Neural cell (in vitro differentiated cells): ENCODE data around the gene PRAME. TPM values are rescaled to one million over a fixed set of nuclear protein-coding genes. Genes with fewer than 3 reads are reported as not detected.

Experiments used
- H2AFZ ChIP-seq: fragments of 200-600, 300-800 bp; sonication (generic), shearing (Covaris generic); 2 replicates; pipeline ENCODE4 v1.6.0; 2014; ENCODE audit warnings: low read depth, mild to moderate bottlenecking, antibody characterized with exemption, low read length, moderate library complexity
- H3F3A ChIP-seq: fragments of 200-600 bp; shearing (Covaris generic); 2 replicates; pipeline ENCODE4 v1.6.1; 2016; ENCODE audit warnings: mild to moderate bottlenecking, moderate library complexity, mixed read lengths, antibody characterized with exemption, low read length; ENCODE audit not compliant: insufficient read depth, poor library complexity, severe bottlenecking
- H3K27ac ChIP-seq: fragments of 200-600, 300-800 bp; sonication (generic), shearing (Covaris generic); 2 replicates; pipeline ENCODE4 v1.5.1; 2014; ENCODE audit warnings: mild to moderate bottlenecking, low read length, moderate library complexity
- H3K27me3 ChIP-seq: fragments of 300-800, 200-600 bp; sonication (generic), shearing (Covaris generic); 2 replicates; pipeline ENCODE4 v1.6.0; 2014; ENCODE audit warnings: mild to moderate bottlenecking, low read depth, low read length, moderate library complexity; ENCODE audit not compliant: insufficient read depth
- H3K36me3 ChIP-seq: fragments of 300-800, 200-600 bp; sonication (generic), shearing (Covaris generic); 2 replicates; pipeline ENCODE4 v1.5.1; 2014; ENCODE audit warnings: mild to moderate bottlenecking, antibody characterized with exemption, low read length, moderate library complexity; ENCODE audit not compliant: insufficient read depth
- H3K4me2 ChIP-seq: fragments of 300-800, 200-600 bp; sonication (generic), shearing (Covaris generic); 2 replicates; pipeline ENCODE4 v1.6.0; 2014; ENCODE audit warnings: mild to moderate bottlenecking, low read length
- H3K4me3 ChIP-seq: fragments of 300-800, 200-600 bp; sonication (generic), shearing (Covaris generic); 2 replicates; pipeline ENCODE4 v1.5.1; 2014; ENCODE audit warnings: mild to moderate bottlenecking, low read length, moderate library complexity
- H3K79me2 ChIP-seq: fragments of 200-600 bp; shearing (Covaris generic); replicated peaks from 2 replicates; pipeline ENCODE4 v1.6.0; 2014; ENCODE audit warnings: mild to moderate bottlenecking, low read length, moderate library complexity; ENCODE audit not compliant: insufficient read depth
- H3K9ac ChIP-seq: fragments of 300-800, 200-600 bp; sonication (generic), shearing (Covaris generic); 2 replicates; pipeline ENCODE4 v1.6.1; 2016; ENCODE audit warnings: mild to moderate bottlenecking, low read length, mixed read lengths
- H3K9me2 ChIP-seq: fragments of 200-600 bp; shearing (Covaris generic); 2 replicates; pipeline ENCODE4 v1.6.1; 2016; ENCODE audit warnings: mild to moderate bottlenecking, low read length, mixed read lengths; ENCODE audit not compliant: insufficient read depth
- H3K9me3 ChIP-seq: fragments of 200-600, 300-800 bp; sonication (generic), shearing (Covaris generic); 2 replicates; pipeline ENCODE4 v1.6.1; 2016; ENCODE audit warnings: mild to moderate bottlenecking, mixed run types, low read length, moderate library complexity, mixed read lengths
- H4K20me1 ChIP-seq: fragments of 200-600 bp; shearing (Covaris generic); 2 replicates; pipeline ENCODE4 v1.6.1; 2016; ENCODE audit warnings: mild to moderate bottlenecking, mixed run types; ENCODE audit not compliant: insufficient read depth
- EP300 ChIP-seq: fragments of 450-650 bp; conservative IDR thresholded peaks from 2 replicates; pipeline ENCODE4 v1.6.1; 2014; ENCODE audit warnings: antibody characterized with exemption, mild to moderate bottlenecking, moderate library complexity; ENCODE audit not compliant: poor library complexity, severe bottlenecking
- EZH2 ChIP-seq: fragments of 200-600, 300-800 bp; shearing (Covaris generic), sonication (generic); IDR thresholded peaks from 2 replicates; pipeline ENCODE4 v1.6.1; 2014; ENCODE audit warnings: antibody characterized with exemption, low read length, borderline replicate concordance, mild to moderate bottlenecking; ENCODE audit not compliant: insufficient read depth, poor library complexity, severe bottlenecking
- MXI1 ChIP-seq: fragments of 450-650 bp; conservative IDR thresholded peaks from 2 replicates; pipeline ENCODE4 v1.6.1; 2014; ENCODE audit warnings: antibody characterized with exemption, mild to moderate bottlenecking; ENCODE audit not compliant: poor library complexity, severe bottlenecking
- POLR2AphosphoS5 ChIP-seq: IDR thresholded peaks from 2 replicates; pipeline ENCODE4 v1.6.1; 2012
- RAD21 ChIP-seq: fragments of 450-650 bp; conservative IDR thresholded peaks from 2 replicates; pipeline ENCODE4 v1.6.1; 2014; ENCODE audit warnings: antibody characterized with exemption, mild to moderate bottlenecking, moderate library complexity
- SMC3 ChIP-seq: fragments of 450-650 bp; conservative IDR thresholded peaks from 2 replicates; pipeline ENCODE4 v1.6.1; 2014; ENCODE audit warnings: antibody characterized with exemption, mild to moderate bottlenecking, moderate library complexity; ENCODE audit not compliant: poor library complexity
- TAF1 ChIP-seq: IDR thresholded peaks from 2 replicates; pipeline ENCODE4 v1.6.1; 2012; ENCODE audit warnings: low read depth
- polyA plus RNA-seq: library from polyadenylated mRNA; depleted of rRNA; stranded (reverse); fragments of >200 nt; gene quantifications from 2 replicates; pipeline ENCODE4 v1.2.3, GENCODE V29; 2014
- TF ChIP-seq, protein P1 (sequence below): IDR thresholded peaks from 2 replicates; pipeline ENCODE4 v1.6.1; 2012; ENCODE audit warnings: borderline replicate concordance
- TF ChIP-seq, protein P2 (sequence below): fragments of 450-650 bp; IDR thresholded peaks from 2 replicates; pipeline ENCODE4 v1.5.1; 2014; ENCODE audit warnings: antibody characterized with exemption, mild to moderate bottlenecking, moderate library complexity; ENCODE audit not compliant: poor library complexity, severe bottlenecking

PRAME gene
- polyA plus RNA-seq, 1 donor from 2014 or later = not detected

DNA sequence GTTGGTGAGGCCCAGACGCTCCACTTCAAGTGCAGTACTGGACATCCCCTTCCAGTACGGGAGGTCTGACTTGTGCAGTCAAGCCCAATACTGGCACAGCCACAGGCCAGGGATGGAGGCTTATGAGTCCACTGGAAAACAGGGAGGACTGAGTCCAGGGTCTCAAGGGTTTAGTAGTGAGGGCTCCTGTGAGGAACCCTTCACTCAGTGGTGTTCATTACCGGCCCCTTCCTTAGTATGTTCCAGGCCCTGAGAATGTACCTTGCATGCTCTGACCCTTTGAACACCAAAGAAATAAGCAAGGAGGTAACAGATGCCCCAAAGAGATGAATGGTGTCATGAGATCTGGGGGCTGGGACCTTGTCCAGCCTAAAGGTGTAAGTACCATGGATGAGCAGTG is 11.8 kb downstream of the PRAME start:
- H3K9me2 ChIP-seq = no peaks in the 10 kb centered on the region
- H3K36me3 ChIP-seq = no peaks in the 10 kb centered on the region
- no peaks in the 10 kb centered on the region for H4K20me1 ChIP-seq
- H3K4me2 ChIP-seq = no peak overlapping the region
- no peak overlapping the region for H3K4me3 ChIP-seq
- H3K27ac ChIP-seq = no peak overlapping the region
- no peaks in the 10 kb centered on the region for H3K9me3 ChIP-seq
- H3K79me2 ChIP-seq = no peaks in the 10 kb centered on the region
- TF ChIP-seq RAD21 (no peak), EZH2 (no peak), SMC3 (no peak), MXI1 (no peak), TAF1 (no peak), EP300 (no peak), POLR2AphosphoS5 (no peak)
- TF ChIP-seq, protein P1, sequence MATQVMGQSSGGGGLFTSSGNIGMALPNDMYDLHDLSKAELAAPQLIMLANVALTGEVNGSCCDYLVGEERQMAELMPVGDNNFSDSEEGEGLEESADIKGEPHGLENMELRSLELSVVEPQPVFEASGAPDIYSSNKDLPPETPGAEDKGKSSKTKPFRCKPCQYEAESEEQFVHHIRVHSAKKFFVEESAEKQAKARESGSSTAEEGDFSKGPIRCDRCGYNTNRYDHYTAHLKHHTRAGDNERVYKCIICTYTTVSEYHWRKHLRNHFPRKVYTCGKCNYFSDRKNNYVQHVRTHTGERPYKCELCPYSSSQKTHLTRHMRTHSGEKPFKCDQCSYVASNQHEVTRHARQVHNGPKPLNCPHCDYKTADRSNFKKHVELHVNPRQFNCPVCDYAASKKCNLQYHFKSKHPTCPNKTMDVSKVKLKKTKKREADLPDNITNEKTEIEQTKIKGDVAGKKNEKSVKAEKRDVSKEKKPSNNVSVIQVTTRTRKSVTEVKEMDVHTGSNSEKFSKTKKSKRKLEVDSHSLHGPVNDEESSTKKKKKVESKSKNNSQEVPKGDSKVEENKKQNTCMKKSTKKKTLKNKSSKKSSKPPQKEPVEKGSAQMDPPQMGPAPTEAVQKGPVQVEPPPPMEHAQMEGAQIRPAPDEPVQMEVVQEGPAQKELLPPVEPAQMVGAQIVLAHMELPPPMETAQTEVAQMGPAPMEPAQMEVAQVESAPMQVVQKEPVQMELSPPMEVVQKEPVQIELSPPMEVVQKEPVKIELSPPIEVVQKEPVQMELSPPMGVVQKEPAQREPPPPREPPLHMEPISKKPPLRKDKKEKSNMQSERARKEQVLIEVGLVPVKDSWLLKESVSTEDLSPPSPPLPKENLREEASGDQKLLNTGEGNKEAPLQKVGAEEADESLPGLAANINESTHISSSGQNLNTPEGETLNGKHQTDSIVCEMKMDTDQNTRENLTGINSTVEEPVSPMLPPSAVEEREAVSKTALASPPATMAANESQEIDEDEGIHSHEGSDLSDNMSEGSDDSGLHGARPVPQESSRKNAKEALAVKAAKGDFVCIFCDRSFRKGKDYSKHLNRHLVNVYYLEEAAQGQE = no peak
- TF ChIP-seq, protein P2, sequence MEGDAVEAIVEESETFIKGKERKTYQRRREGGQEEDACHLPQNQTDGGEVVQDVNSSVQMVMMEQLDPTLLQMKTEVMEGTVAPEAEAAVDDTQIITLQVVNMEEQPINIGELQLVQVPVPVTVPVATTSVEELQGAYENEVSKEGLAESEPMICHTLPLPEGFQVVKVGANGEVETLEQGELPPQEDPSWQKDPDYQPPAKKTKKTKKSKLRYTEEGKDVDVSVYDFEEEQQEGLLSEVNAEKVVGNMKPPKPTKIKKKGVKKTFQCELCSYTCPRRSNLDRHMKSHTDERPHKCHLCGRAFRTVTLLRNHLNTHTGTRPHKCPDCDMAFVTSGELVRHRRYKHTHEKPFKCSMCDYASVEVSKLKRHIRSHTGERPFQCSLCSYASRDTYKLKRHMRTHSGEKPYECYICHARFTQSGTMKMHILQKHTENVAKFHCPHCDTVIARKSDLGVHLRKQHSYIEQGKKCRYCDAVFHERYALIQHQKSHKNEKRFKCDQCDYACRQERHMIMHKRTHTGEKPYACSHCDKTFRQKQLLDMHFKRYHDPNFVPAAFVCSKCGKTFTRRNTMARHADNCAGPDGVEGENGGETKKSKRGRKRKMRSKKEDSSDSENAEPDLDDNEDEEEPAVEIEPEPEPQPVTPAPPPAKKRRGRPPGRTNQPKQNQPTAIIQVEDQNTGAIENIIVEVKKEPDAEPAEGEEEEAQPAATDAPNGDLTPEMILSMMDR = no peak
- no peaks in the 10 kb centered on the region for H3F3A ChIP-seq
- H3K27me3 ChIP-seq = no peaks in the 10 kb centered on the region
- no peak overlapping the region for H2AFZ ChIP-seq
- no peak overlapping the region for H3K9ac ChIP-seq

DNA sequence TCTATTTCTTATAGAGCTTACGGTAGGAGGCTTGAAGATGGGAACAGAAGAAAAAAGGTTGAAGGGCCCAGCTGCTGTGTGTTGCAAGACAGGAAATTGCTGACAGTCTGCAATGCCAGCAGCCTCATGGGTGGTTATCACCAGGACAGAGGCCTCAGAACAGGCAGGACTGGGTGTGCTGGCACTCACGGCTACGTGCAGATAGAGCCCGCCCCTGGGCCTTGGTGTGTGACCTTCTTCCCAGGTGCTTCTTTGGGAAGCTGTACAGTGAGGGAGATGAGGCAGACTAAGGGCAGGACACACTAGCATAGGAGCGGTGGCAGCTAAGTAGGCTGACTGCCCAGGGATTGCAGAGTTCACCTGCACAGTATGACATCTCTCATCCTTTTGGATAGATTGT is 12.6 kb downstream of the PRAME start:
- Histone ChIP-seq H3K27me3 (no peaks in the 10 kb centered on the region), H3K9me2 (no peaks in the 10 kb centered on the region), H3F3A (no peaks in the 10 kb centered on the region), H4K20me1 (no peaks in the 10 kb centered on the region), H3K79me2 (no peaks in the 10 kb centered on the region), H3K9ac (no peak overlapping the region), H2AFZ (no peak overlapping the region), H3K4me3 (no peak overlapping the region), H3K4me2 (no peak overlapping the region), H3K27ac (no peak overlapping the region), H3K36me3 (no peaks in the 10 kb centered on the region), H3K9me3 (no peaks in the 10 kb centered on the region)
- TF ChIP-seq, protein P1 = no peak
- TF ChIP-seq EP300 = no peak
- no peak for TF ChIP-seq TAF1
- no peak for TF ChIP-seq SMC3
- TF ChIP-seq POLR2AphosphoS5 = no peak
- TF ChIP-seq, protein P2 = no peak
- TF ChIP-seq RAD21 = no peak
- TF ChIP-seq MXI1 = no peak
